ENCODE measurements around the gene ADORA1. TPM values are rescaled to one million over a fixed set of nuclear protein-coding genes. Genes with fewer than 3 reads are reported as not detected.

The ADORA1 gene
- total RNA-seq, 4 donors from 2014 or later = 1.5 TPM; not detected in 3

- H3K9me3 ChIP-seq = no peaks in the 10 kb centered on the region
- no peak overlapping the region for H3K27ac ChIP-seq
- H3K36me3 ChIP-seq = no peaks in the 10 kb centered on the region
- no peak overlapping the region for H3K4me3 ChIP-seq
- DNase-seq = no peak
- no peaks in the 10 kb centered on the region for H3K4me1 ChIP-seq
- H3K27me3 ChIP-seq = no peaks in the 10 kb centered on the region
- TF ChIP-seq POLR2A (IDR thresholded peaks at IDR 0.05) = no peak
- no peak for TF ChIP-seq CTCF (IDR thresholded peaks at IDR 0.05)
Measured at GRCh38 chr1:203188686-203189232, 61.2 kb downstream of the ADORA1 start.

GRCh38 chr1:203189951-203190352, 62.4 kb downstream of the ADORA1 start:
- Histone ChIP-seq H3K4me1 (no peaks in the 10 kb centered on the region), H3K27ac (no peak overlapping the region), H3K4me3 (no peak overlapping the region), H3K27me3 (no peaks in the 10 kb centered on the region), H3K36me3 (no peaks in the 10 kb centered on the region), H3K9me3 (no peaks in the 10 kb centered on the region)
- TF ChIP-seq CTCF (IDR thresholded peaks at IDR 0.05) = no peak
- TF ChIP-seq POLR2A (IDR thresholded peaks at IDR 0.05) = no peak
- DNase-seq = peak in 2 of 3 donors; percentile 14 to 47

- Histone ChIP-seq H3K4me3 (no peak overlapping the region), H3K36me3 (no peaks in the 10 kb centered on the region), H3K27me3 (no peaks in the 10 kb centered on the region), H3K9me3 (no peaks in the 10 kb centered on the region), H3K27ac (no peak overlapping the region), H3K4me1 (no peaks in the 10 kb centered on the region)
- DNase-seq = no peak
- no peak for TF ChIP-seq CTCF (IDR thresholded peaks at IDR 0.05)
- no peak for TF ChIP-seq POLR2A (IDR thresholded peaks at IDR 0.05)
Measured at GRCh38 chr1:203190949-203191348, 63.4 kb downstream of the ADORA1 start.

GRCh38 chr1:203196371-203196770, 68.8 kb downstream of the ADORA1 start:
- no peaks in the 10 kb centered on the region for H3K9me3 ChIP-seq
- no peak for DNase-seq
- H3K27ac ChIP-seq = peak overlapping the region in 2 of 4 donors; percentile 35 to 41
- TF ChIP-seq CTCF (IDR thresholded peaks at IDR 0.05) (no peak), POLR2A (IDR thresholded peaks at IDR 0.05) (no peak)
- H3K4me1 ChIP-seq = no peaks in the 10 kb centered on the region
- no peaks in the 10 kb centered on the region for H3K27me3 ChIP-seq
- no peaks in the 10 kb centered on the region for H3K36me3 ChIP-seq
- no peak overlapping the region for H3K4me3 ChIP-seq

- Histone ChIP-seq H3K4me1 (no peaks in the 10 kb centered on the region), H3K4me3 (no peak overlapping the region), H3K27ac (no peak overlapping the region), H3K27me3 (no peaks in the 10 kb centered on the region), H3K9me3 (no peaks in the 10 kb centered on the region), H3K36me3 (no peaks in the 10 kb centered on the region)
- peak in 1 of 3 donors; percentile 11 for DNase-seq
- TF ChIP-seq POLR2A (IDR thresholded peaks at IDR 0.05) = no peak
- TF ChIP-seq CTCF (IDR thresholded peaks at IDR 0.05) = no peak
Measured at GRCh38 chr1:203197625-203198024, 70.1 kb downstream of the ADORA1 start.

GRCh38 chr1:203199002-203199401, 71.5 kb downstream of the ADORA1 start:
- Histone ChIP-seq H3K4me3 (no peak overlapping the region), H3K27ac (peak overlapping the region in 1 of 4 donors; percentile 75), H3K36me3 (no peaks in the 10 kb centered on the region), H3K27me3 (no peaks in the 10 kb centered on the region), H3K4me1 (peaks cover 0 to 2% (median 0%) of the 10 kb centered on the region in 4 donors), H3K9me3 (no peaks in the 10 kb centered on the region)
- no peak for DNase-seq
- no peak for TF ChIP-seq POLR2A (IDR thresholded peaks at IDR 0.05)
- no peak for TF ChIP-seq CTCF (IDR thresholded peaks at IDR 0.05)

Measured in Peyer's patch (tissue), 4 donors.